Common myeloid progenitor, CD34-positive (primary cell): ENCODE results near the gene ZBTB45.

Source experiments
- CTCF ChIA-PET: fragments of 350-600 bp; sonication (Branson Sonifier 250); formaldehyde crosslinking; loops from one replicate; lab custom pipeline; 2021; ENCODE audit warnings: antibody characterized with exemption; lab: Charles Lee
- POLR2A ChIA-PET: fragments of 350-600 bp; sonication (Branson Sonifier 250); formaldehyde crosslinking; loops from one replicate; lab custom pipeline; 2021; ENCODE audit warnings: antibody characterized with exemption; lab: Charles Lee
- DNase-seq, 3 donors: peaks; one replicate each; pipeline versions ENCODE4 v3.0.0 to v3.0.0-alpha.2; 2013
- H3K27ac ChIP-seq, 2 experiments: 1 replicate in 1 of 2; 2 replicates in 1 of 2; pipeline ENCODE4 v1.7.0; 2013; ENCODE audit warnings: inconsistent platforms in 2 of 2, low read length in 2 of 2, mild to moderate bottlenecking in 2 of 2, low read depth in 1 of 2, moderate library complexity in 1 of 2; ENCODE audit not compliant: severe bottlenecking in 2 of 2, insufficient read depth in 1 of 2, poor library complexity in 1 of 2
- H3K27me3 ChIP-seq, 5 experiments: replicated peaks in 2 of 5; 1 replicate in 3 of 5; 2 replicates in 2 of 5; pipeline versions ENCODE4 v1.6.1 to v1.7.0; 2013; ENCODE audit warnings: low read length in 4 of 5, mild to moderate bottlenecking in 2 of 5, moderate library complexity in 2 of 5, inconsistent platforms in 1 of 5; ENCODE audit not compliant: insufficient read depth in 5 of 5, control insufficient read depth in 4 of 5
- H3K36me3 ChIP-seq, 4 experiments: 1 replicate in 2 of 4; 2 replicates in 2 of 4; pipeline versions ENCODE4 v1.6.1 to v1.7.0; 2013; ENCODE audit warnings: low read length in 3 of 4, control low read depth in 1 of 4, mild to moderate bottlenecking in 1 of 4; ENCODE audit not compliant: control insufficient read depth in 4 of 4, insufficient read depth in 4 of 4
- H3K4me1 ChIP-seq, 4 experiments: 1 replicate in 3 of 4; 2 replicates in 1 of 4; pipeline versions ENCODE4 v1.6.1 to v1.7.1; 2013; ENCODE audit warnings: low read length in 3 of 4, mild to moderate bottlenecking in 3 of 4, control low read depth in 1 of 4, inconsistent platforms in 1 of 4, moderate library complexity in 1 of 4; ENCODE audit not compliant: control insufficient read depth in 4 of 4, insufficient read depth in 4 of 4; ENCODE audit errors: control extremely low read depth in 1 of 4
- H3K4me3 ChIP-seq, 7 experiments: 1 replicate in 4 of 7; 2 replicates in 3 of 7; pipeline versions ENCODE4 v1.5.1 to v1.7.0; 2013; ENCODE audit warnings: mild to moderate bottlenecking in 7 of 7, low read length in 6 of 7, moderate library complexity in 6 of 7, inconsistent platforms in 2 of 7, low read depth in 2 of 7, control low read depth in 1 of 7; ENCODE audit not compliant: insufficient read depth in 4 of 7, control insufficient read depth in 1 of 7; ENCODE audit errors: extremely low read depth in 1 of 7
- H3K9me3 ChIP-seq, 5 experiments: 1 replicate in 4 of 5; 2 replicates in 1 of 5; pipeline versions ENCODE4 v1.6.1 to v1.7.1; 2013; ENCODE audit warnings: low read length in 4 of 5, mild to moderate bottlenecking in 2 of 5, inconsistent platforms in 1 of 5, low read depth in 1 of 5, moderate library complexity in 1 of 5; ENCODE audit not compliant: control insufficient read depth in 4 of 5, insufficient read depth in 2 of 5; ENCODE audit errors: control extremely low read depth in 1 of 5
- WGBS: methylation state at CpG from one replicate; pipeline ENCODE4 v1.1.5; 2013; ENCODE audit not compliant: insufficient coverage; 5-methylcytosine and 5-hydroxymethylcytosine counted together

ZBTB45 gene

DNA sequence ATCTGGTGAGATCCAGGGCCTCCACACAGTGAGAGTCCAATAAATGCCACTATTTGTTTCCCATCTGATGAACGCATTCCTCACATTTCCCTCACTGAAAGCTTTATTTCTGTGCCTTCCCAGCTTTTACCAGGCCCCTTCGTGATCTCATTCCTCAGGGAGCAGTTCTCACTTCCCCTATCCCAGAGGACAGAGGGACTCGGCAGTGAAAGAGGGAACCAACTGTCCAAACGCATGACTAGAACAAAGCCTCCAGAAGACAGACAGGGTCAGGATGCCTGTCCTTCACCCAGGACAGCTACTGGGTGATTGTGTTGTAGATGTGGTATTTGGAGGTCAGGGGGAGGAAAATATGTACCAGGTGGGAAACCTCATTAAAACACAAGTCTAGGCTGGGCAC is 2.0 kb upstream of the ZBTB45 start:
- Histone ChIP-seq H3K36me3 (peaks cover 0 to 9% (median 7%) of the 10 kb centered on the region in 4 experiments), H3K4me3 (peak overlapping the region in 1 of 7 experiments; percentile 7), H3K9me3 (no peaks in the 10 kb centered on the region), H3K4me1 (peaks cover 0 to 30% (median 28%) of the 10 kb centered on the region in 4 experiments), H3K27me3 (no peaks in the 10 kb centered on the region), H3K27ac (no peak overlapping the region)
- ChIA-PET POLR2A (no interaction called here), CTCF (interaction anchor here (0.8 to 8.8 kb wide), 8 partner anchors 12 to 56 kb away, joined by 3 to 139 read pairs (median 19); partner anchors contain the start of genes CHMP2A, TRIM28 and UBE2M)
- DNase-seq, result no peak
- 87% methylated on average over 3 of the region's 4 CpGs for WGBS

DNA sequence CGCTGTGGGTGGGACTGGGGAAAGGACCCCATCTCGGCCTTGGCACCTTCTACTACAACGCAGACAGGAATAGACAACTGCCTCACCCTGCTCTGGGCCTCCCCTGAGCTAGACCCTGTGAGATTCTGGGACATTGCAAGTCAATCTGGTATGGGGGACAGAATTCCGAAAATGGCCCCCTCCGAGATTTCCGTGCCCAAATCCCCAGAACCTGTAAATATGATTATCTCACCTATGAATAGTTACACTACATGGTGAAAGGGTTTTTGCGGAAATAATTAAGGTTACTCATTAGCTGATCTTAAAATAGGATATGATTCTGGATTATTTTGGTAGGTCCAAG is 618 bp upstream of the ZBTB45 start:
- CTCF ChIA-PET, result interaction anchor here (1.0 to 8.8 kb wide), 15 partner anchors 10 to 64 kb away, joined by 3 to 139 read pairs (median 13); partner anchors contain the start of genes CHMP2A, MZF1, TRIM28 and UBE2M

DNA sequence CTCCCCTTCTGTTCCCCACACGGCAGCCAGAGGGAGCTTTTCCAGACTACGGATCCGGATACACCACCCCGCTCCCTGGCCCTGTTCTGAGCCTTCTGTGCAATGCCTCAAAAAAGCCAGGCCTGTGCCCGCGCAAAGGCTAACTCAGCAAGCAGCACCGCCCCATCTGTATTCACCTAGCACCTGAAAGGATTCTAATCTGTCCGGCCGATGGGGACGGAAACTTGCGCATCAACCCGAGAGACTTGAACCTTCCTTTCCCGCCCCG is 589 bp downstream of the ZBTB45 start:
- POLR2A ChIA-PET, result interaction anchor here (1.0 to 1.6 kb wide), 3 partner anchors 36 to 157 kb away, joined by 4 to 24 read pairs (median 5); partner anchors contain the start of genes CHMP2A and ZNF497
- peak overlapping the region; percentile 77 to 94 (median 83) for H3K4me3 ChIP-seq

More for the DNA sequence above, 618 bp upstream of the ZBTB45 start:
- POLR2A ChIA-PET, result interaction anchor here (1.2 to 2.0 kb wide), 6 partner anchors 12 to 55 kb away, joined by 4 to 24 read pairs (median 8); partner anchors contain the start of genes CHMP2A, TRIM28 and UBE2M
- DNase-seq, result no peak
- Histone ChIP-seq H3K9me3 (no peaks in the 10 kb centered on the region), H3K27ac (peak overlapping the region; percentile 82 to 91), H3K27me3 (no peaks in the 10 kb centered on the region), H3K4me1 (peaks cover 0 to 32% (median 29%) of the 10 kb centered on the region in 4 experiments), H3K4me3 (peak overlapping the region; percentile 77 to 94 (median 83)), H3K36me3 (peaks cover 0 to 23% (median 16%) of the 10 kb centered on the region in 4 experiments)
- no CpG with 5 or more reads among the region's 7 CpGs for WGBS

DNA sequence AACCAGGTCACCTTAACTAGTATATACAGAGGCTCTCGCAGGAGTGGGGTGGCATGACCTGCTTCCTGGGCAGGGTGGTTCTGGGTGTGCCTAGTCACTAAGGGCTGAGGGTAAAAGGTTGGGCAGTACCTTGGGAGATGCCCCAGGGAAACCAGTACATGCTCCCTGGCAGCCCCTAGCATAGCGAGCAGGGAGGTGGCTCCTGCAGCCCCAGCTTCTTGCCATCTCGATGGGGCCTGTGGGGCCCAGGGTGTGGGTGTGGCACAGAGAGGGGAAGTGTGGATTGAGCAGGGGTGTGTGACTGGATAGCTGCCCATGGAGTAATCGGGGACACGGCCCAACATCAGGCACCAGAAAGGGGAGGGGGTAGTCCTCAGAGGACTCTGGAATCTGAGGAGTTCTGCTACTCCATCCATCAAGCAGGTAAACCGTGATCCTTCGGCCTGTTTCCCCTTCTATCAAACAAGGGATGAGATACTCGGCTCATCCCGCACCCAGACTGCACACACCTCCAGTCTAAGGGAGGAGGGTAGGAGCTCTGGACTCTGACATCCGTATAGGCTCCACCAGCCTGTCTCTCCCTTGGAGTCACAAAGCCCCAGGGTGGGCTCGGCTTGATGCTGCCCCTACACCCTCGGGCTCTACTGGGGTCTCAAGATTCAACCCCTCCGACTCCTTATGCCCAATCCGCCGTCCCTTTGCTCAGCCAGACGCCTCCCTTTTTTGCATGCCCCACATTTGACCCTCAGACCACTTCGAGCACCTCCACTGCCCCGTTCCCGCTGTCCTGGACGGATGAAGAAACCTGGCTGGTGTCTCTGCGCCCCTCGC is 1.1 kb downstream of the ZBTB45 start:
- ChIA-PET CTCF (interaction anchor here (1.3 to 8.8 kb wide), 10 partner anchors 9 to 66 kb away, joined by 3 to 139 read pairs (median 20); partner anchors contain the start of genes CHMP2A and UBE2M), POLR2A (interaction anchor here (0.8 to 1.0 kb wide), 3 partner anchors 25 to 156 kb away, joined by 4 to 5 read pairs (median 4); partner anchors contain the start of genes TRIM28 and ZNF497)
- DNase-seq, result peak in 2 of 3 donors; percentile 30 to 31
- Histone ChIP-seq H3K27ac (peak overlapping the region; percentile 82 to 91), H3K4me3 (peak overlapping the region; percentile 77 to 94 (median 83)), H3K9me3 (no peaks in the 10 kb centered on the region), H3K27me3 (no peaks in the 10 kb centered on the region), H3K36me3 (peaks cover 0 to 23% (median 17%) of the 10 kb centered on the region in 4 experiments), H3K4me1 (peaks cover 0 to 45% (median 40%) of the 10 kb centered on the region in 4 experiments)
- 6% methylated on average over 18 of the region's 22 CpGs for WGBS

More for the DNA sequence above, 589 bp downstream of the ZBTB45 start:
- peaks cover 0 to 23% (median 17%) of the 10 kb centered on the region in 4 experiments for H3K36me3 ChIP-seq
- H3K27me3 ChIP-seq, result no peaks in the 10 kb centered on the region
- H3K4me1 ChIP-seq, result peaks cover 0 to 40% (median 35%) of the 10 kb centered on the region in 4 experiments
- CTCF ChIA-PET, result interaction anchor here (1.3 to 8.8 kb wide), 8 partner anchors 15 to 65 kb away, joined by 3 to 139 read pairs (median 30); partner anchors contain the start of genes CHMP2A and UBE2M
- DNase-seq, result peak; percentile 73 to 84 (median 84)
- no peaks in the 10 kb centered on the region for H3K9me3 ChIP-seq
- 0% methylated on average over 11 of the region's 14 CpGs for WGBS
- H3K27ac ChIP-seq, result peak overlapping the region; percentile 82 to 91

DNA sequence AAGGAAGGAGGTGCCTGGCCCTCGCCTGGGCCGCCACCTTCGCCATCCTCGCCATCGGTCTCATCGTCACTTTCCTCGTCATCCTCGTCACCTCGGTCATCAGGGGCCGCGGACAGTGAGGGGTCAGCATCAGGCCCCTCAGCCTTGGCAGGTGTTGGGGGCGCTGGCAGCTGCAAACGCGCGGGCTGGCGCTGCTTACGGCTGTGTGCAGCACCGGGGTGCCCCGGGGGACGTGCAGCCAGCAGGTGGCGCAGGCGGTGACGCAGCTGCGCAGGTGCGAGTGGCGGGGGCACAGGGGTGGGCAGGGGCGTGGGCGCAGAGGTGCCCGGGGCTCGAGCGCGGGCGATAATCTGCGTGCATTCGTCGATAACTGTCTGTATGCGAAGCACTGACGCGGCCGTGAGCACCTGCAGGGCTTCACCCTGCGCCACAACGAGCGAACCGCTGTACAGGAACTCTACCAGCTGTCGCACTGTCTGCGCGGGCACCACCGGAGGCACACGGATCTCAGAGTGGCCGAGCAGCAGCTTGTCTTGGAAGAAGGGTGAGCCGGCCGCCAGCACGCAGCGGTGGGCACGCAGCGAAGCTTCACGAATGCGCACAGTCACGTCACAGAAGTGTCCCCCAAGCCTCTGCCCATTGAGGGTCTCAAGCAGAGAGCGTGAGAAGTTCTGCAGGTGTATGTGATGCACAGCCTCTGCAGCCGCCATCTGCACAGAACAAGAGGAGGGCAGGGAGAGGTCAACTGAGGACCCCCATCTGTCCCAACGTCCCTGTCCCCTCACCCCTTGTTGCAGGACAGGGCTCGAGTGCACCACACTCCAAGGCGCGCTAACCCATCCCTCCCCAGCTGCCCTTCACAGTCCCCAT is 2.4 kb downstream of the ZBTB45 start:
- peaks cover 0 to 23% (median 18%) of the 10 kb centered on the region in 4 experiments for H3K36me3 ChIP-seq
- DNase-seq, result no peak
- H3K9me3 ChIP-seq, result no peaks in the 10 kb centered on the region
- ChIA-PET POLR2A (no interaction called here), CTCF (interaction anchor here (1.0 to 8.8 kb wide), 6 partner anchors 8 to 144 kb away, joined by 3 to 139 read pairs (median 19); partner anchors contain the start of genes CHMP2A and UBE2M)
- 97% methylated on average over 63 of the region's 65 CpGs for WGBS
- no peaks in the 10 kb centered on the region for H3K27me3 ChIP-seq
- peak overlapping the region in 1 of 7 experiments; percentile 2 for H3K4me3 ChIP-seq
- H3K27ac ChIP-seq, result no peak overlapping the region
- H3K4me1 ChIP-seq, result peaks cover 0 to 48% (median 43%) of the 10 kb centered on the region in 4 experiments

DNA sequence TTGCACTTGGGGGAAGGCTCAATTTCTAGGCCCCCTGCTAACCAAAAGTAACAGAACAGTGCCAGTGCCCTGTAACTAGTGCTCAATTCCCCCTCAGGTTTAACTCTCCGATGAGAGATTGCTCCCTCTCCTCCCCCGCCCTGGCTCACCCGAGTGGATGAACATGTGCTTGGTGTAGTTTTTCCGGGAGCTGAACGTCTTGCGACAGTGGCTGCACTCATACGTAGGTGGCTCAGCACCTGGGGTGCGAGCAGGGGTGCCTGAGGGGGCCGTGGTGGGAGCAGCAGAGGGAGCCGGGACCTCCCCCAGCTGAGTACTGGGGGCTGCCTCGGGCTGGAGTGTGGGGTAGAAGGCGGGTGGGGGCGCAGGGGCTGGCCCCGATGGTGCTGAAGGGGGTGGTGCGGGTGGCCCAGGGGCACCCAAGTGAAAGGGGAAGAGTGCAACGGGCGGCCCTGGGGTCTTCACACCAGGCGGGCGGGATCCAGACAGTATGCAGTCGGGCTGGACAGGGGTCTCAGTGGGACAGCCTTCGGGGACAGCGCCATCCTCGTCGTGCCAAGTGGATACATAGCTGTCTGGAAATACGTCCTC is 3.3 kb downstream of the ZBTB45 start:
- POLR2A ChIA-PET, result no interaction called here
- no peaks in the 10 kb centered on the region for H3K9me3 ChIP-seq
- CTCF ChIA-PET, result interaction anchor here (5.4 to 8.8 kb wide), 3 partner anchors 38 to 62 kb away, joined by 33 to 139 read pairs (median 59); partner anchors contain the start of genes CHMP2A and UBE2M
- H3K27ac ChIP-seq, result no peak overlapping the region
- no peak for DNase-seq
- H3K27me3 ChIP-seq, result no peaks in the 10 kb centered on the region
- H3K36me3 ChIP-seq, result peaks cover 0 to 23% (median 18%) of the 10 kb centered on the region in 4 experiments
- no peak overlapping the region for H3K4me3 ChIP-seq
- WGBS, result 97% methylated on average over 24 of the region's 25 CpGs
- peaks cover 0 to 48% (median 43%) of the 10 kb centered on the region in 4 experiments for H3K4me1 ChIP-seq
